ENCODE measurements around the gene KRCC1.
"Not testable (repeated sequence)": the region's sequence is repeated elsewhere in the genome, so short reads cannot be mapped to it uniquely, and the experiment has no call there.

KRCC1 gene

DNA sequence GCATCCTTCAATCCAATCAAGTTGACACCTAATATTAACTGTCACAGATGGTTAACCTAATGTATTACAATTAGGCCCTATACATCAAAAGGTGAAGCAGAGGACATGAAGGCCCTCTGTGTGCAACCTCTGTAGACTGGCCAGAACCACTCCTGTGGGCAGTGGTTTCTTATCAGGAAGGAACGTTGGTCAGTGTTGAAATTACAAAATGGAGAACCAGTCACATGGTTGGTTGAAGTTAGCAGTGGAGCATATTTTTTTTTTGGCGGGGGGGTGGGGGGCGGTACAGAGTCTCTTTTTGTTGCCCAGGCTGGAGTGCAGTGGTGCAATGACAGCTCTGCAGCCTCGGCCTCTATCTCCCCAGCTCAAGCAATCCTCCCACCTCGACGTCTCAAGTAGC is 59.0 kb downstream of the KRCC1 start:
- DNase-seq, result no peak

DNA sequence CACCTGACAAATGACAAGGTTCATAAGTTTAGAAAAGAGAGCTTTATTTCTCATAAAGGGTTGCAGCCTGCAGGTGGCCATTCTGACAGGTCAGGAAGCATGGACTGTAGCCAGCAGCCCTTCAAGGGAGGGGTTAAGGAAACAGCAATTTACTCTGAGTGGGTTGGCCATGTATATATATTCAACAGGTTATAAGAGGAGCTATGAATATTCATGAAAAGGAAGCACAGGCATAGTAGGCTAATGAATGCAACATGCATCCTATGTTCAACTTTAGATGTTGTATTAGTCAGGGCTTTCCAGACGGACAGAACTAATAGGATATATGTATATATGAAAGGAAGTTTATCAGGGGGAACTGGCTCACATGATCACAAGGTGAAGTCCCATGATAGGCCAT is 59.8 kb downstream of the KRCC1 start:
- no peak for DNase-seq

DNA sequence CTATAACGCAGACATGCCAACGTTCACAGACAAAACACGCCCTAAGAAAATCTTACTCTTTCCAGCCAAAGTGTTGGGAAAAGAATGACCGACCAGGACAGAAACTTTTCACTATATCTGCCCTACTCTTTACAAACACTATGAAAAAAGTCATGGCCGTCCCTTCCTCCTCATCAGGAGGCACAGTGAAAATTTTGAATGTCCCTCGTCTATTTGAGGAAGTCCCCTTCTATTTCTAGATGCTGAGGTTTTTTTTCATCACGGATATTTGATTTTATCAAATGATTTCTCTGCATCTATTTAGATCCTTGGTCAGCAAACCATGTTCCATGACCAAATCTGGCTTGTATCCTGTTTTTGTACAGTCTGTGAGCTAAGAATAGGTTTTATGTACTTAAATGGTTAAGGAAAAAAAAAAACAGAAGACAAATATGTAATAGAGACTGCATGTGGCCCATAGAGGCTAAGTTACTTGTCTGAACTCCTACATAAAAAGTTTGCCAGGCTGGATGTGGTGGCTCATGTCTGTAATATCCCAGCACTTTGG is 61.2 kb downstream of the KRCC1 start:
- DNase-seq, result not testable (repeated sequence)

DNA sequence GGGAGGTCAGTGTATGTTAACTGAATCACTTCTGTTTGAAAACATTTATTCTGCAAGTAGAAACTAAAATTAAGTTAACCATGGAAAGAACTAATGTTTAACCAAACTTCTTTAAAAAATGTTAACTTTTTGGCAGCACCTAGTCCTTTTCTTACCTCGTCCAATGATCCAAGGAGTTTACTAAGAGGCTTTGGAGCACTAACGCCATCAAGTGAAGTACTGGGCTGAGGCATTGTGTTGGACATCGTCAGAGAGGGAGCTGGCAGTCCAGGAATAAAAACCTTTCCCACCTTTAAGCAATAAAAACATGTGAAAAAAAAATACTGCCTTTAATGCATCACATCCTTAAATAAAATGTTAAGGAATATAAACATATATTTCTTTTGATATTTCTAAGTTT is 63.0 kb downstream of the KRCC1 start:
- DNase-seq, result not testable (repeated sequence)

DNA sequence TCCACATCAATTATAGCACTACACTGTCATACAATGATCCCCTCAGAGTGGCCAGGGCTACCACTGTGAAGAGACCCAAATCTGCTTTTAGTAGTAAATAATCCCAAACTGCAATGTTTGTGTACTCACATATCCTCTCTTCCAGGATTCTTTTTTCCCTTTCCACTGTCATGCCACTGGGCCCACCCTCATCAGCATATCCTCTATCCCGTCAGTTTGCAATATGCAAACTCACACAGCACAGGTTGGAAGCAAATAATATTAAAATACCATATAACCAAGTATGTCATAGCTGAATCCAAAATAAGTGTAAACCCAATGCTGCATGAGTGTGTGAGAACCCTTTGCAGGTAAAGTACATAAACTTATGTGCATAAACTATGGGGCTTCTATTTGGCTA is 68.1 kb downstream of the KRCC1 start:
- DNase-seq, result not testable (repeated sequence)

DNA sequence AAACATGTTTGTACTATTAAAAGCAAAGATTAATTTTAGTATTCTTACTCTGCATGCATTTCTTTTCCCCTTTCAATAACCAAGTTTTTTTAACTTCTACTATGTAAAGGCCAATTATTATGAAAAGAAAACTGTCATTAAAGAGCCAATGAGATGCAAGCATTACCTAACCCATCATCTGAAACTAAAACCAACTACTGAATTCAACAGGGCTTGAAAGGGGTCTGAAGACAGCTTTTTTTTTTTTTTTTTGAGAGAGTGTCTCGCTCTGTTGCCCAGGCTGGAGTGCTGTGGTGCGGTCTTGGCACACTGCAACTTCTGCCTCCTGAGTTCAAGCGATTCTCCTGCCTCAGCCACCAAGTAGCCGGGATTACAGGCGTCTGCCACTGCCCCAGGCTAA is 69.7 kb downstream of the KRCC1 start:
- not testable (repeated sequence) for DNase-seq

DNA sequence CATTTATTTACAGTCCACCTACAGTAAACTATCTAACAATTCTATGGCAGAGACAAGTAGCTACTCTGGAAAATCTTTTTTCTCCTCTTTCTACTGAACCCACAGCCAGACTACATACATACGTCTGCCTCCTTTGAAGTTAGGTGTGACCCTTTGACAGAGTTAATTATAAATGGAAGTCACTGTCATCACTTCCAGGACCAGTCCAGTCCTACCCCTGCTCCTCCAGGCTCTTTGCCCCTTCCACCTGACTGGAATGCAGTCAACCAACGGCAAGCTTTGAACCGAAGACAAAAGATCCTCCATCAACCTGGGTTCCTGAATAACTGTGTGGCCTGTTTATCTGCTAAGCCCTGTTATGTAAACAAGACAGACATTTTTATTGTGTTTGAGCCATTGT is 74.4 kb downstream of the KRCC1 start:
- DNase-seq, result not testable (repeated sequence)
